ENCODE results near the gene WWC1.

- TF ChIP-seq EZH2 (optimal IDR thresholded peaks at IDR 0.05; ENCODE audit: low read depth, low read length), result no peak
- no peak for TF ChIP-seq CTCF (IDR thresholded peaks at IDR 0.05; ENCODE audit: low read length)
- TF ChIP-seq EZH2phosphoT487 (IDR thresholded peaks at IDR 0.05; ENCODE audit: low read length), result no peak
Measured at GRCh38 chr5:168354397-168354796, 63.0 kb downstream of the WWC1 start.
